ENCODE measurements around the gene CHI3L1. TPM values are rescaled to one million over a fixed set of nuclear protein-coding genes. Genes with fewer than 3 reads are reported as not detected.

The CHI3L1 gene
- total and polyA plus RNA-seq, 9 donors = 0.13 to 2.1 (median 1.0) TPM

DNA sequence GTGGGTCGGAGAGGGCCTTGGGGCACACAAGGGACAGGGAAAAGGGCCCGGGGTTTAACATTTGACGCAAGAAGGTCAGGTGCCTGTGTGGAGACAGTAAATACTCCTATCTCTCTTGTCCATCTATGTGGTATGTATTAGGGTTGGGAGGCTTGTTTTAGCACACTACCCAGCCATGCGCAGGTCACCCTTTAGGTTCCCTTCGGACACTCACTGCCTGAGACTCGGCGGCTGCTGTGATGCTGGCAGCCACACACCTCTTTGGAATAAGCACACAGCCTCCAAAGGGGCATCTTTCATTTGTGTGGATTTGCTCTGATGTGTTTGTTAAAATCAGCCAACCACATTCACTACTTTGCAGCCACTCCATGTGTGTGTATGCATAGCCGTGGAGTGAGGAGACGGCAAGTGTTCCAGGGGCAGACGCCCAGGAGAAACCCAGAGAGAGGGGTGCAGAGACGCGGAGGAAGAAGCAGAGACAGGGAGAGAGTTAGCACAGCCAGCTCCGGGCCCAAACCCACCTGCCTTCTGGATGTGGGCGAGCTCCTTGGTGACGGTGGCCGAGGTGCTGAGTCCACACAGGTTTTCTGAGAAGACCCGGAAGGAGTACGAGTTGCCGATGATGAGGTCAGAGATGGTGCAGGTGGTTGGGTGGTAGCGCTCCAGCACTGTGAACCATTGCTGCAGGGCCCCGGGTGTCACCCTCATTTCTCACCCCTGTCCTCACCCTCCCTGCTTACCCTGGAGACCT, 16.6 kb downstream of the CHI3L1 start:
- Histone ChIP-seq H3K9me3 (replicated peaks; ENCODE audit: control insufficient read depth, low read depth, low read length) (no peaks in the 10 kb centered on the region), H3K4me1 (ENCODE audit: control insufficient read depth, insufficient read depth, low read length) (peaks cover 46% of the 10 kb centered on the region), H3K27ac (ENCODE audit: low read length) (no peak overlapping the region), H3K4me3 (ENCODE audit: low read length) (no peak overlapping the region), H3K27me3 (ENCODE audit: control insufficient read depth, insufficient read depth, low read length) (peaks cover 5% of the 10 kb centered on the region), H3K36me3 (ENCODE audit: control insufficient read depth, insufficient read depth, low read length) (peaks cover 29% of the 10 kb centered on the region)
- DNase-seq = no peak
- 82% methylated on average over 11 of the region's 21 CpGs for WGBS (ENCODE audit: insufficient coverage)

DNA sequence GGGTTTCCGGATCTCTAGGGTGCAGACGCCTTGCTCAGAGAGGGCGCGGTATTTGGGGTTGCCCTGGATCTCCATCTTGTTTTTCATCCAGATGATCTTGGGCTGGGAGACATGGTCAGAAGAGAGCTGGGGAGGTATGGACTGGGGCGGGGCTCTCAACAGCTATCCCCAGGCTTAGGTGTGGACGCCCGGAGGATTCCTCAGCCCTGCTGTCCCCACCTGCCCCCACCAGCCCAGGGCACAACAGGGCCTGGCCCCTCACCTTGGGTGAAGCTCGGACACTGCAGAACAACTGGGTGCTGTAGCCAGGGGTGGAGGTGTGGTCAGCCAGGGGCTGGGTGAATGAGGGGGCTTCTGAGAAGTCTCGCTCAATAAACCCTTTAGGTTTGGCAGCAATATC, 17.5 kb downstream of the CHI3L1 start:
- peaks cover 38% of the 10 kb centered on the region for H3K4me1 ChIP-seq (ENCODE audit: control insufficient read depth, insufficient read depth, low read length)

DNA sequence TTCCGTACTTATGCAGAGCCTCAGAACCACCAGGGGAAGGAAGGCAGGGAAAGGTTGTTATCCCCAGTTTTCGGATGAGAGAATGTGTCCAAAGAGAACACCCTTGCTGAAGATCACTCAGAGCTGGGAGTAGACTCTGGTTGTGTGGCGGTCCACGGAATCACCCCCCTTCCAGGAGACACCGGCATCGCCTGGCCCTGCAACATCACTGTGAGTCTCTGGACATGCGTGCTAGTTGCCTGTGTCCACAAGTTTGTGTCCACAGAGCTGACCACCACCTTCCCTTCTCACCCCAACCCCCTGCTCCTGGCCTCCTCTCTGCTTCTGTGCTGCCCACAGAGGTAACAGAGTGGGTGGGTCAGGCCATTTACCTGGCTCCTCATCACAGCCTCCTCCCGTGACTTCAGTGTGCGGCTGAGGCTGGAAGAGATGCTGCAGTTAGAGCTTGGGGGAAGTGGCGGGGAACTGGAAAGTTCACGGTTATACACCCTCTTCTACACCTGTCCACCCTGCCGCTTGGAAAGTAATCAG, 18.2 kb downstream of the CHI3L1 start:
- no peak for DNase-seq
- H3K4me1 ChIP-seq (ENCODE audit: control insufficient read depth, insufficient read depth, low read length) = peaks cover 32% of the 10 kb centered on the region
- H3K9me3 ChIP-seq (replicated peaks; ENCODE audit: control insufficient read depth, low read depth, low read length) = no peaks in the 10 kb centered on the region
- peaks cover 29% of the 10 kb centered on the region for H3K36me3 ChIP-seq (ENCODE audit: control insufficient read depth, insufficient read depth, low read length)
- 83% methylated on average over 7 of the region's 12 CpGs for WGBS (ENCODE audit: insufficient coverage)
- no peak overlapping the region for H3K4me3 ChIP-seq (ENCODE audit: low read length)
- peaks cover 11% of the 10 kb centered on the region for H3K27me3 ChIP-seq (ENCODE audit: control insufficient read depth, insufficient read depth, low read length)
- no peak overlapping the region for H3K27ac ChIP-seq (ENCODE audit: low read length)

More for the DNA sequence above, 17.5 kb downstream of the CHI3L1 start:
- peaks cover 29% of the 10 kb centered on the region for H3K36me3 ChIP-seq (ENCODE audit: control insufficient read depth, insufficient read depth, low read length)
- no peak for DNase-seq
- no peak overlapping the region for H3K4me3 ChIP-seq (ENCODE audit: low read length)
- H3K9me3 ChIP-seq (replicated peaks; ENCODE audit: control insufficient read depth, low read depth, low read length) = no peaks in the 10 kb centered on the region
- H3K27me3 ChIP-seq (ENCODE audit: control insufficient read depth, insufficient read depth, low read length) = peaks cover 5% of the 10 kb centered on the region
- H3K27ac ChIP-seq (ENCODE audit: low read length) = no peak overlapping the region
- WGBS (ENCODE audit: insufficient coverage) = 82% methylated on average over 7 of the region's 9 CpGs

DNA sequence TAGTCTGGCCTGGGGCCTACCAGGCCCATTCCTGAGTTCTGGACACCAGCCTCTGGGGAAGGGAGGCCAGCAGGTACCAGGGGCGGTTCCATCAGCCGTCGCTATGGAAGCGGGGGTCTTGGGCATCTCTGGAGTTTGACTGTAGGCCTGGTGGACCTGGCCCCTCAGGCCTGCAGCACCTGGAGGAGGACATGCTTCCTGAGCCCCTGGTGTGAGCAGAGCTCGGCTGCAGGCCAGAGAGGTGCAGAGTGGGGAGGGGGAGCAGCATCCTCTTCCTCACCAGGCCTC, 18.6 kb downstream of the CHI3L1 start:
- peaks cover 12% of the 10 kb centered on the region for H3K27me3 ChIP-seq (ENCODE audit: control insufficient read depth, insufficient read depth, low read length)
- H3K9me3 ChIP-seq (replicated peaks; ENCODE audit: control insufficient read depth, low read depth, low read length) = no peaks in the 10 kb centered on the region
- H3K4me1 ChIP-seq (ENCODE audit: control insufficient read depth, insufficient read depth, low read length) = peaks cover 28% of the 10 kb centered on the region
- 90% methylated on average over 4 of the region's 5 CpGs for WGBS (ENCODE audit: insufficient coverage)
- DNase-seq = no peak
- no peak overlapping the region for H3K4me3 ChIP-seq (ENCODE audit: low read length)
- no peak overlapping the region for H3K27ac ChIP-seq (ENCODE audit: low read length)
- peaks cover 29% of the 10 kb centered on the region for H3K36me3 ChIP-seq (ENCODE audit: control insufficient read depth, insufficient read depth, low read length)

DNA sequence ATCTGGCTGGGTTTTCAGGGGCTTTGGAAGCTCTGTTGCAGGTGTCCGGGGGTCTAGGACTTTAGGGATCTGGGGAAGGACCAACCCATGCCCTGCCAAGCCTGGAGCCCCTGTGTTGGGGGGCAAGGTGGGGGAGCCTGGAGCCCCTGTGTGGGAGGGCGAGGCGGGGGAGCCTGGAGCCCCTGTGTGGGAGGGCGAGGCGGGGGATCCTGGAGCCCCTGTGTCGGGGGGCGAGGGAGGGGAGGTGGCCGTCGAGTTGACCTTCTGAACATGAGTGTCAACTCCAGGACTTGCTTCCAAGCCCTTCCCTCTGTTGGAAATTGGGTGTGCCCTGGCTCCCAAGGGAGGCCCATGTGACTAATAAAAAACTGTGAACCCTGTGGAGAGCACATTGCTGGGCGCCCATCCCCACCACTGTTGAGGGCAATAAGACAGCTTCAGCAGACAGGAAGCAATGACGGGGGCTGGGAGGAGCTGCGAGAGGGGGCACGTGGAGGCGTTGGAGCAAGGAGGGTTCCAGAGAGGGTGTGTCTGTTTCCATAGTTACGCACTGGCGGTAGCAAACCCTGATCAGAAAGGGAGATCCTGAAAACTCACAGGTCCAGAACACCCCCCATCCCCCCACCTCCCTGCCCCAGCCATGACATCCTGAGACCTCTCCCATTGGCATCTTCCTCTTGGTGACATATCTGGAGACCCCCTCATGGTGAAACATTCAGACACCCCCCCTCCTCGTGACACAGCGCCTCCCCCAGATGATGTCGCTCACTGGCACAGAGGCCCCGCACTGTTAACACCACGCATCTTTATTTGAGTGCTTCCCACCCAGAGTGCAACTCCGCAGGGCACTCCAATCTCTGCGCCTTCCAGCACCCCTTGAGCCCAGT, 19.2 kb downstream of the CHI3L1 start:
- Histone ChIP-seq H3K9me3 (replicated peaks; ENCODE audit: control insufficient read depth, low read depth, low read length) (no peaks in the 10 kb centered on the region), H3K36me3 (ENCODE audit: control insufficient read depth, insufficient read depth, low read length) (peaks cover 29% of the 10 kb centered on the region), H3K4me3 (ENCODE audit: low read length) (no peak overlapping the region), H3K27ac (ENCODE audit: low read length) (no peak overlapping the region), H3K27me3 (ENCODE audit: control insufficient read depth, insufficient read depth, low read length) (peaks cover 18% of the 10 kb centered on the region), H3K4me1 (ENCODE audit: control insufficient read depth, insufficient read depth, low read length) (peaks cover 22% of the 10 kb centered on the region)
- 78% methylated on average over 19 of the region's 23 CpGs for WGBS (ENCODE audit: insufficient coverage)
- DNase-seq = peak; percentile 23

DNA sequence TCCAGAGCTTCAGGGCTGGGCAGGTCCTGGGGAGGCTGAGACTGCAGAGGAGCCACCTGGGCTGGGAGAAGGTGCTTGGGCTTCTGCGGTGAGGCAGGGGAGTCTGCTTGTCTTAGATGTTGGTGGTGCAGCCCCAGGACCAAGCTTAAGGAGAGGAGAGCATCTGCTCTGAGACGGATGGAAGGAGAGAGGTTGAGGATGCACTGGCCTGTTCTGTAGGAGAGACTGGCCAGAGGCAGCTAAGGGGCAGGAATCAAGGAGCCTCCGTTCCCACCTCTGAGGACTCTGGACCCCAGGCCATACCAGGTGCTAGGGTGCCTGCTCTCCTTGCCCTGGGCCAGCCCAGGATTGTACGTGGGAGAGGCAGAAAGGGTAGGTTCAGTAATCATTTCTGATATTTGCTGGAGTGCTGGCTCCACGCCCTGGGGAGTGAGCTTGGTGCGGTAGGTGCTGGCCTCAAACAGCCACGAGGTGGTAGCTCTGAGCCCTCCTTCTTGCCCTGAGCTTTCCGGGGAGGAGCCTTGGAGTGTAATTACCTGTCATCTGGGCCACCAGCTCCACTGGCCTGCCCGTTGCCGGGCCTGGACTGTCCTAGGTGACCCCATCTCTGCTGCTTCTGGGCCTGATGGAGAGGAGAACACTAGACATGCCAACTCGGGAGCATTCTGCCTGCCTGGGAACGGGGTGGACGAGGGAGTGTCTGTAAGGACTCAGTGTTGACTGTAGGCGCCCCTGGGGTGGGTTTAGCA, 20.1 kb downstream of the CHI3L1 start:
- Histone ChIP-seq H3K36me3 (ENCODE audit: control insufficient read depth, insufficient read depth, low read length) (peaks cover 25% of the 10 kb centered on the region), H3K4me3 (ENCODE audit: low read length) (no peak overlapping the region), H3K27ac (ENCODE audit: low read length) (no peak overlapping the region), H3K4me1 (ENCODE audit: control insufficient read depth, insufficient read depth, low read length) (peaks cover 14% of the 10 kb centered on the region), H3K9me3 (replicated peaks; ENCODE audit: control insufficient read depth, low read depth, low read length) (no peaks in the 10 kb centered on the region), H3K27me3 (ENCODE audit: control insufficient read depth, insufficient read depth, low read length) (peaks cover 19% of the 10 kb centered on the region)
- peak; percentile 16 for DNase-seq
- 60% methylated on average over 14 of the region's 14 CpGs for WGBS (ENCODE audit: insufficient coverage)

DNA sequence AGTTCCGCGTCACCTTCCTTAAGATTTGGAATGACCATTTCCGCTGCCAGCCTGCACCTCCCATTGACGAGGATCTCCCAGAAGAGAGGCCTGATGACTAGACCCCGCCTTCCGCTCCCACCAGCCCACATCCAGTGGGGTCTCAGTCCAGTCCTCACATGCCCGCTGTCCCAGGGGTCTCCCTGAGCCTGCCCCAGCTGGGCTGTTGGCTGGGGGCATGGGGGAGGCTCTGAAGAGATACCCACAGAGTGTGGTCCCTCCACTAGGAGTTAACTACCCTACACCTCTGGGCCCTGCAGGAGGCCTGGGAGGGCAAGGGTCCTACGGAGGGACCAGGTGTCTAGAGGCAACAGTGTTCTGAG, 20.7 kb downstream of the CHI3L1 start:
- Histone ChIP-seq H3K4me1 (ENCODE audit: control insufficient read depth, insufficient read depth, low read length) (peaks cover 8% of the 10 kb centered on the region), H3K36me3 (ENCODE audit: control insufficient read depth, insufficient read depth, low read length) (peaks cover 20% of the 10 kb centered on the region), H3K27me3 (ENCODE audit: control insufficient read depth, insufficient read depth, low read length) (peaks cover 22% of the 10 kb centered on the region), H3K27ac (ENCODE audit: low read length) (no peak overlapping the region), H3K4me3 (ENCODE audit: low read length) (no peak overlapping the region), H3K9me3 (replicated peaks; ENCODE audit: control insufficient read depth, low read depth, low read length) (no peaks in the 10 kb centered on the region)
- no peak for DNase-seq
- 100% methylated on average over 4 of the region's 8 CpGs for WGBS (ENCODE audit: insufficient coverage)

DNA sequence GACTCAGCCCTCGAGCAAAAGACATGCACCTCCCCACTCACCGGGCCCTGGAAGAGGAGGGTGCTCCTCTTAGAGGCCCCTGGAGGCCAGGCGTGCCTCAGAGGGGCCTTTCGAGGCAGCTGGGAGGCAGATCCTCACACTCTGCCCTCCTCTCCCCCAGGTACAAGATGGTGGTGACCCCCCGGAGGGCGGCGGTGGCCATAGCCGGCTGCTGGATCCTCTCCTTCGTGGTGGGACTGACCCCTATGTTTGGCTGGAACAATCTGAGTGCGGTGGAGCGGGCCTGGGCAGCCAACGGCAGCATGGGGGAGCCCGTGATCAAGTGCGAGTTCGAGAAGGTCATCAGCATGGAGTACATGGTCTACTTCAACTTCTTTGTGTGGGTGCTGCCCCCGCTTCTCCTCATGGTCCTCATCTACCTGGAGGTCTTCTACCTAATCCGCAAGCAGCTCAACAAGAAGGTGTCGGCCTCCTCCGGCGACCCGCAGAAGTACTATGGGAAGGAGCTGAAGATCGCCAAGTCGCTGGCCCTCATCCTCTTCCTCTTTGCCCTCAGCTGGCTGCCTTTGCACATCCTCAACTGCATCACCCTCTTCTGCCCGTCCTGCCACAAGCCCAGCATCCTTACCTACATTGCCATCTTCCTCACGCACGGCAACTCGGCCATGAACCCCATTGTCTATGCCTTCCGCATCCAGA, 21.3 kb downstream of the CHI3L1 start:
- DNase-seq = no peak

DNA sequence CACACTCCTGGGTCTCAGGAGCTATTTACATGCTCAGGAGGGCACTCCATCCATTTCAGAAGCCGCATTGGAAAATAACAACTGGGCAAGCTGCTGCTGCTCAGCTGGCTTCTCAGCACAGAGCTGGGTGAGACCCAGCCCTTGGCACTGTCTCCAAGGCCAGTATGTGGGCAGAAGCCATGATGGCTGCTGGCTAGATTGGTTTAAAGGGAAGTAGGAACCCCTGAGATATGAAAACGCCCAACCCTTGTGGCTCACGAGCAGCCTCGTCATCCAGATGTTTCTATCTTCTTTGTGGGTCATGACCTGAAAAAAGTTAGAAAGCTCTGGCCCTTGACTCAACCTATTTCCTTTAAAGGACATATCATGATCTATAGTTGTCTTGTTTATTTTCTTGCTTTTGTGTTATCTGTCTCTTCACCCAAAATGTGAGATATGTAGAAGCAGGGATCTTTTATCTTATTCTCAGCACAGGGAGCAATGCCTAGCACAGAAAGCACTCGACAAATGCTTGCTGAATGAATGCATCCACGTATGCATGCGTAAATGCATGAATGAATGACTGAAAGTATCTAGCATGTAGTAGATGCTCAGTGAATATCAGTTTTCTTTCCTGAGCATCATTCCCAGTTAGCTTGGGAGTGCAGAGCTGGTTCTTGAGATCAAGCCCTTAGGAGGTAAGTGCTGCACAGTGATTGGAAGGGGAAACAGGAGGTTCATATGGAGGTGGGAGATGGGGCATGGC, 22.4 kb downstream of the CHI3L1 start:
- Histone ChIP-seq H3K4me1 (ENCODE audit: control insufficient read depth, insufficient read depth, low read length) (no peaks in the 10 kb centered on the region), H3K4me3 (ENCODE audit: low read length) (no peak overlapping the region), H3K36me3 (ENCODE audit: control insufficient read depth, insufficient read depth, low read length) (peaks cover 6% of the 10 kb centered on the region), H3K27ac (ENCODE audit: low read length) (no peak overlapping the region), H3K27me3 (ENCODE audit: control insufficient read depth, insufficient read depth, low read length) (peaks cover 27% of the 10 kb centered on the region), H3K9me3 (replicated peaks; ENCODE audit: control insufficient read depth, low read depth, low read length) (no peaks in the 10 kb centered on the region)
- no peak for DNase-seq
- 83% methylated on average over 4 of the region's 7 CpGs for WGBS (ENCODE audit: insufficient coverage)

More for the DNA sequence above, 21.3 kb downstream of the CHI3L1 start:
- Histone ChIP-seq H3K4me3 (ENCODE audit: low read length) (no peak overlapping the region), H3K9me3 (replicated peaks; ENCODE audit: control insufficient read depth, low read depth, low read length) (no peaks in the 10 kb centered on the region), H3K27me3 (ENCODE audit: control insufficient read depth, insufficient read depth, low read length) (peaks cover 27% of the 10 kb centered on the region), H3K36me3 (ENCODE audit: control insufficient read depth, insufficient read depth, low read length) (peaks cover 14% of the 10 kb centered on the region), H3K4me1 (ENCODE audit: control insufficient read depth, insufficient read depth, low read length) (peaks cover 2% of the 10 kb centered on the region), H3K27ac (ENCODE audit: low read length) (no peak overlapping the region)
- 91% methylated on average over 19 of the region's 28 CpGs for WGBS (ENCODE audit: insufficient coverage)

Measured in muscle of leg (tissue), 11 donors.